Loucy (cell line): ENCODE measurements around the gene SYNE2.

Experiments
- CTCF ChIP-seq: fragments of 200-600 bp; sonication (generic); conservative IDR thresholded peaks from 2 replicates; pipeline ENCODE4 v1.5.1; 2014; ENCODE audit warnings: mild to moderate bottlenecking, antibody characterized with exemption, low read length
- EZH2phosphoT487 ChIP-seq: fragments of 200-600 bp; IDR thresholded peaks from 2 replicates; pipeline ENCODE4 v1.6.1; 2018; ENCODE audit warnings: antibody characterized with exemption, mild to moderate bottlenecking, moderate library complexity, borderline replicate concordance

DNA sequence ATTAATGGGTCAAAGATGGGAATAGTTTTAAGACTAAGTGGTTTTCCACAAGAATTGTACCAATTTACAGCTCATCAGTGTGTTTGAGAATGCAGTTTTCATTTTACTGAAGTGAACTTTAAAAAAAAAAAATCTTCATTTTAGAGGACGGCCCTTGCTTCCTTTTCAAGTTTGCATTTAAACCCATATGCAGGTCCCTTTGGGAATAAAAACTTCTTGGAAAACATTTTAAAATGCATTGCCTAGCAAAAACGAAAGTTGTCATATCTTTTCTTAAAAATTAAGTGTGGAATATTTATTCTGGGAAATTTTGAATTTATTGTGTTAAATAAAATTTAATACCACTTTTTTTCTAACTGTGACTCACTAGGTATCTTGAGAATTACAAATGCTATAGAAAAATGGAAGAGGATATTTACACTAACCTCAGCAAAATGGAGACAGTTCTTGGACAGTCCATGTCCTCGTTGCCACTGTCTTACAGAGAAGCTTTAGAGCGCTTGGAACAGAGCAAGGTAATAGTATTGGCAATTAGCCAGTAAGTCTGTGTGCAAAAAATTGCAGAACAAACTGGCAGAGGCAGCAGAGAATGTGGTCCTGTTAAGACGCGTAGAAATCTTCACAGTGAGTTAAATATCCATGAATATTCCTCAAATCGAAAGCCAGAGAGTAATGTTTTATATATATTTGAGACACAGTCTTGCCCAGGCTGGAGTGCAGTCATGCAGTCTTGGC lies 209.7 kb downstream of the SYNE2 start:
- no peak for TF ChIP-seq CTCF
- no peak for TF ChIP-seq EZH2phosphoT487
